ENCODE measurements around the gene PRDM16. TPM values are rescaled to one million over a fixed set of nuclear protein-coding genes. Genes with fewer than 3 reads are reported as not detected.

The PRDM16 gene
- polyA plus RNA-seq, 3 donors: not detected

GRCh38 chr1:3141836-3142235, 72.8 kb downstream of the PRDM16 start:
- Histone ChIP-seq H3K4me1 (ENCODE audit: control insufficient read depth in 1 of 2, insufficient read depth in 2 of 2, low read length in 2 of 2) (no peaks in the 10 kb centered on the region), H3K9me3 (replicated peaks in 1 of 2; ENCODE audit: control insufficient read depth in 1 of 2, insufficient read depth in 1 of 2, low read length in 2 of 2) (no peaks in the 10 kb centered on the region), H3K4me2 (replicated peaks; ENCODE audit: extremely low read depth, low read length, poor library complexity, severe bottlenecking) (no peak overlapping the region), H3K79me2 (ENCODE audit: insufficient read depth, low read length) (no peaks in the 10 kb centered on the region), H3K27ac (ENCODE audit: low read depth in 1 of 2, low read length in 2 of 2) (no peak overlapping the region), H3K27me3 (ENCODE audit: control insufficient read depth in 2 of 2, insufficient read depth in 2 of 2, low read length in 2 of 2) (no peaks in the 10 kb centered on the region), H3K9ac (ENCODE audit: insufficient read depth, low read length, poor library complexity, severe bottlenecking) (no peak overlapping the region), H3K4me3 (replicated peaks in 1 of 3; ENCODE audit: low read depth in 2 of 3, low read length in 3 of 3) (no peak overlapping the region), H3K36me3 (replicated peaks in 1 of 2; ENCODE audit: control insufficient read depth in 1 of 2, insufficient read depth in 2 of 2, low read length in 2 of 2) (no peaks in the 10 kb centered on the region), H2AFZ (ENCODE audit: insufficient read depth, low read depth, low read length, poor library complexity, severe bottlenecking) (no peak overlapping the region), H4K20me1 (ENCODE audit: insufficient read depth, low read length) (no peaks in the 10 kb centered on the region)
- 68% methylated on average over 21 of the region's 21 CpGs for WGBS (ENCODE audit: insufficient coverage)
- no peak for TF ChIP-seq CTCF (IDR thresholded peaks at IDR 0.05)
- Mint-ChIP-seq H3K9me3 (peaks cover 0 to 4% (median 3%) of the 10 kb centered on the region in 7 donors), H3K4me1 (no peaks in the 10 kb centered on the region), H3K27me3 (ENCODE audit: low read depth in 3 of 3) (peaks cover 0 to 5% (median 2%) of the 10 kb centered on the region in 3 donors), H3K36me3 (no peaks in the 10 kb centered on the region), H3K4me3 (no peak overlapping the region), H3K27ac (no peak overlapping the region)
- DNase-seq: no peak
- intact Hi-C loops (cut with micrococcal nuclease): no loop called here

- H3K4me1 ChIP-seq (ENCODE audit: control insufficient read depth in 1 of 2, insufficient read depth in 2 of 2, low read length in 2 of 2): no peaks in the 10 kb centered on the region
- no peaks in the 10 kb centered on the region for H3K27me3 ChIP-seq (ENCODE audit: control insufficient read depth in 2 of 2, insufficient read depth in 2 of 2, low read length in 2 of 2)
- H3K4me2 ChIP-seq (replicated peaks; ENCODE audit: extremely low read depth, low read length, poor library complexity, severe bottlenecking): no peak overlapping the region
- Mint-ChIP-seq H3K9me3 (peaks cover 0 to 7% (median 3%) of the 10 kb centered on the region in 7 donors), H3K36me3 (no peaks in the 10 kb centered on the region), H3K27ac (no peak overlapping the region), H3K27me3 (ENCODE audit: low read depth in 3 of 3) (peaks cover 0 to 5% (median 4%) of the 10 kb centered on the region in 3 donors), H3K4me1 (no peaks in the 10 kb centered on the region), H3K4me3 (no peak overlapping the region)
- no peak for DNase-seq
- intact Hi-C loops (cut with micrococcal nuclease): no loop called here
- H3K79me2 ChIP-seq (ENCODE audit: insufficient read depth, low read length): no peaks in the 10 kb centered on the region
- TF ChIP-seq CTCF (IDR thresholded peaks at IDR 0.05): no peak
- H3K4me3 ChIP-seq (replicated peaks in 1 of 3; ENCODE audit: low read depth in 2 of 3, low read length in 3 of 3): no peak overlapping the region
- H3K9ac ChIP-seq (ENCODE audit: insufficient read depth, low read length, poor library complexity, severe bottlenecking): no peak overlapping the region
- no peak overlapping the region for H3K27ac ChIP-seq (ENCODE audit: low read depth in 1 of 2, low read length in 2 of 2)
- H3K9me3 ChIP-seq (replicated peaks in 1 of 2; ENCODE audit: control insufficient read depth in 1 of 2, insufficient read depth in 1 of 2, low read length in 2 of 2): no peaks in the 10 kb centered on the region
- no peaks in the 10 kb centered on the region for H3K36me3 ChIP-seq (replicated peaks in 1 of 2; ENCODE audit: control insufficient read depth in 1 of 2, insufficient read depth in 2 of 2, low read length in 2 of 2)
- no peak overlapping the region for H2AFZ ChIP-seq (ENCODE audit: insufficient read depth, low read depth, low read length, poor library complexity, severe bottlenecking)
- no peaks in the 10 kb centered on the region for H4K20me1 ChIP-seq (ENCODE audit: insufficient read depth, low read length)
- 83% methylated on average over 17 of the region's 17 CpGs for WGBS (ENCODE audit: insufficient coverage)
Observed at GRCh38 chr1:3142236-3142635, 73.2 kb downstream of the PRDM16 start.

Data from CD14-positive monocyte (primary cell).